HepG2 (cell line): ENCODE measurements around the gene AK8. TPM values are rescaled to one million over a fixed set of nuclear protein-coding genes. Genes with fewer than 3 reads are reported as not detected.
A peak's percentile ranks its signal among the peaks of the same experiment; 100 is the strongest.

ENCODE experiments used
- FOSL1 ChIP-seq: sonication (generic); formaldehyde crosslinking; IDR thresholded peaks from 2 replicates; pipeline ENCODE4 v1.9.0; 2021; ENCODE audit warnings: missing genetic modification reagents, borderline replicate concordance
- GABPA ChIP-seq, 2 experiments: IDR thresholded peaks; 2 replicates each; pipeline ENCODE4 v1.6.1; 2011 to 2016; ENCODE audit warnings: low read depth in 2 of 2, low read length in 1 of 2, missing biosample characterization in 1 of 2, missing genetic modification characterization in 1 of 2
- KMT2B ChIP-seq: IDR thresholded peaks from 2 replicates; pipeline ENCODE4 v1.6.1; 2016; ENCODE audit warnings: missing genetic modification reagents, missing compliant biosample characterization
- MAZ ChIP-seq, 2 experiments: sonication (generic) in 1 of 2; formaldehyde crosslinking in 1 of 2; IDR thresholded peaks; 2 replicates each; pipeline versions ENCODE4 v1.5.0 to v1.6.1; 2012 to 2020; ENCODE audit warnings: low read depth in 2 of 2, mild to moderate bottlenecking in 2 of 2, borderline replicate concordance in 1 of 2, improper control_type of control experiment in 1 of 2, low read length in 1 of 2, missing genetic modification reagents in 1 of 2, moderate library complexity in 1 of 2
- MEF2D ChIP-seq: sonication (generic); formaldehyde crosslinking; IDR thresholded peaks from 2 replicates; pipeline ENCODE4 v1.5.1; 2020; ENCODE audit warnings: mild to moderate bottlenecking, missing genetic modification reagents
- NFIB ChIP-seq: sonication (generic); formaldehyde crosslinking; IDR thresholded peaks from 2 replicates; pipeline ENCODE4 v1.9.0; 2021; ENCODE audit warnings: missing genetic modification reagents, mild to moderate bottlenecking, borderline replicate concordance
- NR2F6 ChIP-seq, 2 experiments: IDR thresholded peaks; 2 replicates each; pipeline ENCODE4 v1.6.1; 2016; ENCODE audit warnings: antibody characterized with exemption in 1 of 2, mild to moderate bottlenecking in 1 of 2
- YY1 ChIP-seq: IDR thresholded peaks from 2 replicates; pipeline ENCODE4 v1.6.1; 2011; ENCODE audit warnings: low read length, low read depth, moderate library complexity, mild to moderate bottlenecking; ENCODE audit not compliant: insufficient read depth, insufficient replicate concordance
- ZC3H13 ChIP-seq: sonication (generic); formaldehyde crosslinking; IDR thresholded peaks from 2 replicates; pipeline ENCODE4 v1.8.1; 2023; ENCODE audit warnings: mild to moderate bottlenecking, missing genetic modification reagents, moderate library complexity
- ZFX ChIP-seq: sonication (generic); formaldehyde crosslinking; IDR thresholded peaks from 2 replicates; pipeline ENCODE4 v1.4.0; 2020; ENCODE audit warnings: mild to moderate bottlenecking, low read depth, missing genetic modification reagents, moderate library complexity
- ZNF234 ChIP-seq: sonication (generic); formaldehyde crosslinking; conservative IDR thresholded peaks from 2 replicates; pipeline ENCODE4 v1.5.1; 2020; ENCODE audit warnings: mild to moderate bottlenecking, missing genetic modification reagents
- polyA plus RNA-seq, 8 experiments: library from polyadenylated mRNA; depleted of rRNA in 3 of 8; stranded (reverse) in 7 of 8; unstranded in 1 of 8; fragments of >200 nt; fragmentation: Illumina TruSeq in 4 of 8; extraction: Trizol in 4 of 8; gene quantifications; 2 replicates each; pipeline versions ENCODE4 v1.2.1 to v1.2.3, GENCODE V29; 2011 to 2016; ENCODE audit warnings: low read depth in 4 of 8, missing spikeins in 1 of 8, mixed read lengths in 1 of 8; ENCODE audit not compliant: insufficient read depth in 1 of 8
- total RNA-seq, 5 experiments: library from RNA; depleted of rRNA; stranded (reverse); fragments of >200 nt; fragmentation: Illumina TruSeq; extraction: Trizol; gene quantifications; 2 replicates each; pipeline ENCODE4 v1.2.3, GENCODE V29; 2016; ENCODE audit warnings: low read depth in 1 of 5
- TF ChIP-seq, protein P1 (sequence below): sonication (generic); formaldehyde crosslinking; IDR thresholded peaks from 2 replicates; pipeline ENCODE4; 2020; ENCODE audit warnings: missing genetic modification reagents, mild to moderate bottlenecking, borderline replicate concordance
- TF ChIP-seq, protein P2 (sequence below): sonication (generic); formaldehyde crosslinking; IDR thresholded peaks from 2 replicates; pipeline ENCODE4 v1.9.0; 2022; ENCODE audit warnings: missing genetic modification reagents, mild to moderate bottlenecking, borderline replicate concordance
- TF ChIP-seq, protein P3 (sequence below), 2 experiments: sonication (generic) in 1 of 2; formaldehyde crosslinking in 1 of 2; IDR thresholded peaks; 2 replicates each; pipeline versions ENCODE4 v1.4.0 to v1.6.1; 2018 to 2020; ENCODE audit warnings: missing genetic modification reagents in 2 of 2, borderline replicate concordance in 1 of 2, low read depth in 1 of 2, mild to moderate bottlenecking in 1 of 2, missing biosample characterization in 1 of 2
- TF ChIP-seq, protein P4 (sequence below): sonication (generic); formaldehyde crosslinking; IDR thresholded peaks from 2 replicates; pipeline ENCODE4 v1.4.0; 2020; ENCODE audit warnings: missing genetic modification reagents
- TF ChIP-seq, protein P5 (sequence below): sonication (generic); formaldehyde crosslinking; IDR thresholded peaks from 2 replicates; pipeline ENCODE4 v1.4.0; 2020; ENCODE audit warnings: missing genetic modification reagents

The AK8 gene
- total and polyA plus RNA-seq, 2 of the 13 experiments (the other 11 are each of a cell fraction or from before 2014, with no cell fraction given) = 0.11 TPM; not detected in 1

DNA sequence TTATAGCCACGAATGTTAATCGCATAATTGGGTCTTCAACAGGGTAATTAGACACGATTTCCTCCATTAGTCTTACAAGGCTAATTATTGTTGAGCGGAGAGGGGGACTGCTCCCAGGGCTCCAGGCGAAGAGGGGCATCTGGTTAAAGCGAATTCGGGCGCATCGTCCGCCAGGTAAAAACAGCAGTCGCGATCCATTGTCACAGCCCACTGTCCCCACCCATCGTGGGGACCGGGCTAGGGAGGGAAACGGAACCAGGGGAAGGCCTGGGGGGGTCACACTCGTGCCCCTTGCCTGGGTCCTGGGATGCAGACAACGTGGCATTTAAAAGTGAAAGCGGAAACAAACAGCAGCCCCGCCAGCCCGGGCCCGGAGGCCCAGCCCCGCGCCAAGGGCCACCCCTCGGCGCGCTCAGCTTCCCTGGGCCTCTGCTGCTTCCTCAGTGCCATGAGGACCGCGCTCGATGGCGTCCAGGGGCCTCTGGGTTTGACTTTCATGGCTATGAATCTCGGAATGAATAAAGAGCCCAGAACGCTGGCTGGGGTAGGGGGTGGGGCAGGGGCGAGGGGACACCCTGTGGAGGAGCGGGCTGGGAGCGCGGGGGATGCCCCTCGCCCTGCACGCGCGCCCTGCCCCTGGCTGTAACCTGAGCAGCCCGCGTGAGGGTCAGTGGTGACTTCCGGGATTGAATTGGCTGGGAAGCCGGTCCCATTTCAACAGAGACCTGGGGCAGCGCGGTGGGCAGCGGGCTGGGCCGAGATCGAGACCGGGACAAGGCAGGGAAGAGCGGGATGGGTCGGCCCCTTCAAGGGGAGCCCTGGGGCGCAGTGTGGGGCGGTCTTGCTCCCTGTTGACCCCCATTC, 107.9 kb downstream of the AK8 start (continued):
- TF ChIP-seq ZFX (CRISPR knock-in tag) = peak; percentile 75
- 0 out of 2 replicates have a peak, but pooled peaks have one; percentile 52 for TF ChIP-seq MEF2D (CRISPR knock-in tag)
- TF ChIP-seq ZC3H13 (CRISPR knock-in tag) = 0 out of 2 replicates have a peak, but pooled peaks have one; percentile 28
- no peak for TF ChIP-seq NR2F6 (IDR thresholded peaks at IDR 0.05)
- peak; percentile 32; the same call in 1 of the 2 replicates for TF ChIP-seq NR2F6 (CRISPR knock-in tag; IDR thresholded peaks at IDR 0.05)
- 0 out of 2 replicates have a peak, but pooled peaks have one; percentile 39 for TF ChIP-seq MAZ (IDR thresholded peaks at IDR 0.05; ENCODE audit: borderline replicate concordance, low read depth, low read length)
- no peak for TF ChIP-seq MAZ (CRISPR knock-in tag; IDR thresholded peaks at IDR 0.05; ENCODE audit: low read depth)
- TF ChIP-seq, protein P1, sequence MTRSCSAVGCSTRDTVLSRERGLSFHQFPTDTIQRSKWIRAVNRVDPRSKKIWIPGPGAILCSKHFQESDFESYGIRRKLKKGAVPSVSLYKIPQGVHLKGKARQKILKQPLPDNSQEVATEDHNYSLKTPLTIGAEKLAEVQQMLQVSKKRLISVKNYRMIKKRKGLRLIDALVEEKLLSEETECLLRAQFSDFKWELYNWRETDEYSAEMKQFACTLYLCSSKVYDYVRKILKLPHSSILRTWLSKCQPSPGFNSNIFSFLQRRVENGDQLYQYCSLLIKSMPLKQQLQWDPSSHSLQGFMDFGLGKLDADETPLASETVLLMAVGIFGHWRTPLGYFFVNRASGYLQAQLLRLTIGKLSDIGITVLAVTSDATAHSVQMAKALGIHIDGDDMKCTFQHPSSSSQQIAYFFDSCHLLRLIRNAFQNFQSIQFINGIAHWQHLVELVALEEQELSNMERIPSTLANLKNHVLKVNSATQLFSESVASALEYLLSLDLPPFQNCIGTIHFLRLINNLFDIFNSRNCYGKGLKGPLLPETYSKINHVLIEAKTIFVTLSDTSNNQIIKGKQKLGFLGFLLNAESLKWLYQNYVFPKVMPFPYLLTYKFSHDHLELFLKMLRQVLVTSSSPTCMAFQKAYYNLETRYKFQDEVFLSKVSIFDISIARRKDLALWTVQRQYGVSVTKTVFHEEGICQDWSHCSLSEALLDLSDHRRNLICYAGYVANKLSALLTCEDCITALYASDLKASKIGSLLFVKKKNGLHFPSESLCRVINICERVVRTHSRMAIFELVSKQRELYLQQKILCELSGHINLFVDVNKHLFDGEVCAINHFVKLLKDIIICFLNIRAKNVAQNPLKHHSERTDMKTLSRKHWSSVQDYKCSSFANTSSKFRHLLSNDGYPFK (CRISPR knock-in tag) = peak; percentile 80
- peak; percentile 65; the same call in 1 of the 2 replicates for TF ChIP-seq KMT2B (CRISPR knock-in tag)
- no peak for TF ChIP-seq FOSL1 (CRISPR knock-in tag)
- TF ChIP-seq, protein P2, sequence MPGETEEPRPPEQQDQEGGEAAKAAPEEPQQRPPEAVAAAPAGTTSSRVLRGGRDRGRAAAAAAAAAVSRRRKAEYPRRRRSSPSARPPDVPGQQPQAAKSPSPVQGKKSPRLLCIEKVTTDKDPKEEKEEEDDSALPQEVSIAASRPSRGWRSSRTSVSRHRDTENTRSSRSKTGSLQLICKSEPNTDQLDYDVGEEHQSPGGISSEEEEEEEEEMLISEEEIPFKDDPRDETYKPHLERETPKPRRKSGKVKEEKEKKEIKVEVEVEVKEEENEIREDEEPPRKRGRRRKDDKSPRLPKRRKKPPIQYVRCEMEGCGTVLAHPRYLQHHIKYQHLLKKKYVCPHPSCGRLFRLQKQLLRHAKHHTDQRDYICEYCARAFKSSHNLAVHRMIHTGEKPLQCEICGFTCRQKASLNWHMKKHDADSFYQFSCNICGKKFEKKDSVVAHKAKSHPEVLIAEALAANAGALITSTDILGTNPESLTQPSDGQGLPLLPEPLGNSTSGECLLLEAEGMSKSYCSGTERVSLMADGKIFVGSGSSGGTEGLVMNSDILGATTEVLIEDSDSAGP (CRISPR knock-in tag) = peak; percentile 25; the same call in 1 of the 2 replicates
- peak; percentile 14; the same call in 1 of the 2 replicates for TF ChIP-seq GABPA (IDR thresholded peaks at IDR 0.05; ENCODE audit: low read depth, low read length)
- TF ChIP-seq GABPA (CRISPR knock-in tag; IDR thresholded peaks at IDR 0.05; ENCODE audit: low read depth) = no peak
- no peak for TF ChIP-seq NFIB
- TF ChIP-seq YY1 = peak; percentile 43
- TF ChIP-seq, protein P3, sequence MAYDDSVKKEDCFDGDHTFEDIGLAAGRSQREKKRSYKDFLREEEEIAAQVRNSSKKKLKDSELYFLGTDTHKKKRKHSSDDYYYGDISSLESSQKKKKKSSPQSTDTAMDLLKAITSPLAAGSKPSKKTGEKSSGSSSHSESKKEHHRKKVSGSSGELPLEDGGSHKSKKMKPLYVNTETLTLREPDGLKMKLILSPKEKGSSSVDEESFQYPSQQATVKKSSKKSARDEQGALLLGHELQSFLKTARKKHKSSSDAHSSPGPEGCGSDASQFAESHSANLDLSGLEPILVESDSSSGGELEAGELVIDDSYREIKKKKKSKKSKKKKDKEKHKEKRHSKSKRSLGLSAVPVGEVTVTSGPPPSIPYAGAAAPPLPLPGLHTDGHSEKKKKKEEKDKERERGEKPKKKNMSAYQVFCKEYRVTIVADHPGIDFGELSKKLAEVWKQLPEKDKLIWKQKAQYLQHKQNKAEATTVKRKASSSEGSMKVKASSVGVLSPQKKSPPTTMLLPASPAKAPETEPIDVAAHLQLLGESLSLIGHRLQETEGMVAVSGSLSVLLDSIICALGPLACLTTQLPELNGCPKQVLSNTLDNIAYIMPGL (CRISPR knock-in tag; IDR thresholded peaks at IDR 0.05; ENCODE audit: borderline replicate concordance in 1 of 2, low read depth in 1 of 2) = peak in 1 of 2 experiments; percentile 41; a peak in 1 of 4 replicates
- no peak for TF ChIP-seq ZNF234 (CRISPR knock-in tag)
- TF ChIP-seq, protein P4, sequence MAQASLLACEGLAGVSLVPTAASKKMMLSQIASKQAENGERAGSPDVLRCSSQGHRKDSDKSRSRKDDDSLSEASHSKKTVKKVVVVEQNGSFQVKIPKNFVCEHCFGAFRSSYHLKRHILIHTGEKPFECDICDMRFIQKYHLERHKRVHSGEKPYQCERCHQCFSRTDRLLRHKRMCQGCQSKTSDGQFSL (CRISPR knock-in tag) = no peak
- TF ChIP-seq, protein P5, sequence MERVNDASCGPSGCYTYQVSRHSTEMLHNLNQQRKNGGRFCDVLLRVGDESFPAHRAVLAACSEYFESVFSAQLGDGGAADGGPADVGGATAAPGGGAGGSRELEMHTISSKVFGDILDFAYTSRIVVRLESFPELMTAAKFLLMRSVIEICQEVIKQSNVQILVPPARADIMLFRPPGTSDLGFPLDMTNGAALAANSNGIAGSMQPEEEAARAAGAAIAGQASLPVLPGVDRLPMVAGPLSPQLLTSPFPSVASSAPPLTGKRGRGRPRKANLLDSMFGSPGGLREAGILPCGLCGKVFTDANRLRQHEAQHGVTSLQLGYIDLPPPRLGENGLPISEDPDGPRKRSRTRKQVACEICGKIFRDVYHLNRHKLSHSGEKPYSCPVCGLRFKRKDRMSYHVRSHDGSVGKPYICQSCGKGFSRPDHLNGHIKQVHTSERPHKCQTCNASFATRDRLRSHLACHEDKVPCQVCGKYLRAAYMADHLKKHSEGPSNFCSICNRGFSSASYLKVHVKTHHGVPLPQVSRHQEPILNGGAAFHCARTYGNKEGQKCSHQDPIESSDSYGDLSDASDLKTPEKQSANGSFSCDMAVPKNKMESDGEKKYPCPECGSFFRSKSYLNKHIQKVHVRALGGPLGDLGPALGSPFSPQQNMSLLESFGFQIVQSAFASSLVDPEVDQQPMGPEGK (CRISPR knock-in tag) = peak; percentile 92
